NT2/D1 (cell line): Measurements from ENCODE around the gene FAM78A.
A peak's percentile ranks its signal among the peaks of the same experiment; 100 is the strongest.
"Not testable (repeated sequence)": the region's sequence is repeated elsewhere in the genome, so short reads cannot be mapped to it uniquely, and the experiment has no call there.

Source experiments
- DNase-seq: peaks from one replicate; pipeline ENCODE4 v3.0.0-alpha.2; 2011; ENCODE audit warnings: low read depth, low spot score
- H3K27me3 ChIP-seq: 2 replicates; pipeline ENCODE4 v1.6.0; 2011; ENCODE audit warnings: mild to moderate bottlenecking; ENCODE audit not compliant: insufficient read length, insufficient read depth
- H3K36me3 ChIP-seq: 2 replicates; pipeline ENCODE4 v1.6.1; 2011; ENCODE audit warnings: mild to moderate bottlenecking, low read length, mixed read lengths; ENCODE audit not compliant: insufficient read depth, insufficient read length
- H3K4me1 ChIP-seq: 2 replicates; pipeline ENCODE4 v1.5.1; 2011; ENCODE audit not compliant: insufficient read depth, insufficient read length
- H3K4me3 ChIP-seq: 2 replicates; pipeline ENCODE4 v1.5.1; 2011; ENCODE audit warnings: low read depth; ENCODE audit not compliant: insufficient read length
- H3K9ac ChIP-seq: 2 replicates; pipeline ENCODE4 v1.6.0; 2011; ENCODE audit warnings: low read depth; ENCODE audit not compliant: insufficient read length
- H3K9me3 ChIP-seq: 2 replicates; pipeline ENCODE4 v1.5.1; 2011; ENCODE audit warnings: mild to moderate bottlenecking, low read length; ENCODE audit not compliant: insufficient read depth
- SUZ12 ChIP-seq: IDR thresholded peaks from 2 replicates; pipeline ENCODE4 v1.6.1; 2011; ENCODE audit not compliant: insufficient read length, insufficient read depth; ENCODE audit errors: extremely low read depth
- YY1 ChIP-seq: IDR thresholded peaks from 2 replicates; pipeline ENCODE4 v1.6.1; 2011; ENCODE audit not compliant: insufficient read length, insufficient read depth
- ZNF274 ChIP-seq: IDR thresholded peaks from 2 replicates; pipeline ENCODE4 v1.6.1; 2011; ENCODE audit warnings: mild to moderate bottlenecking, low read depth, low read length

The FAM78A gene

DNA sequence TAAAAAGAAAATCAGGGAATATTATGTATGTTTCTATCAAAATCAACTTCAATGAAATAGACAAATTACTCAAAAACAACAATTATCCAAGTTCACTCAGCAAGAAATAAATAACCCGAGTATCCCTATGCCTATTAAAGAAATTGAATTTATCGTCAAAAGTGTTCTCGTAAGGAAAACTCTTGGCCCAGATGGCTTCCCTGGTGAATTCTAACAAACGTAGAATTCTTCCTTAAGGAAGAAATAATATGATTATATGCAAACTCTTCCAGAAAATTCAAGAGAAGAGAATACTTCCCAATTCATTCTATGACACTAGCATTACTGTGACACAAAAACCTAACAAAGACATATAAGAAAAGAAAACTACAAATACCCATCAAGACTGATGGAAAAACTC is 29.7 kb downstream of the FAM78A start:
- Histone ChIP-seq H3K27me3 (no peaks in the 10 kb centered on the region), H3K9ac (no peak overlapping the region), H3K9me3 (no peaks in the 10 kb centered on the region), H3K36me3 (no peaks in the 10 kb centered on the region), H3K4me1 (no peaks in the 10 kb centered on the region), H3K4me3 (no peak overlapping the region)
- TF ChIP-seq SUZ12 (no peak), YY1 (no peak), ZNF274 (no peak)
- DNase-seq, result no peak

- H3K36me3 ChIP-seq, H3K9me3 ChIP-seq, DNase-seq: not testable (repeated sequence)
These were observed 32.0 kb downstream of the FAM78A start for GRCh38 chr9:131244331-131244730.

GRCh38 chr9:131240047-131240921 is 36.0 kb downstream of the FAM78A start:
- TF ChIP-seq SUZ12 (no peak), YY1 (no peak), ZNF274 (no peak)
- Histone ChIP-seq H3K9me3 (no peaks in the 10 kb centered on the region), H3K9ac (no peak overlapping the region), H3K4me3 (no peak overlapping the region), H3K36me3 (peaks cover 11% of the 10 kb centered on the region), H3K27me3 (no peaks in the 10 kb centered on the region), H3K4me1 (peaks cover 19% of the 10 kb centered on the region)
- no peak for DNase-seq

More at GRCh38 chr9:131244331-131244730, 32.0 kb downstream of the FAM78A start:
- not testable (repeated sequence) for H3K4me3 ChIP-seq, H3K27me3 ChIP-seq, H3K4me1 ChIP-seq, H3K9ac ChIP-seq

DNA sequence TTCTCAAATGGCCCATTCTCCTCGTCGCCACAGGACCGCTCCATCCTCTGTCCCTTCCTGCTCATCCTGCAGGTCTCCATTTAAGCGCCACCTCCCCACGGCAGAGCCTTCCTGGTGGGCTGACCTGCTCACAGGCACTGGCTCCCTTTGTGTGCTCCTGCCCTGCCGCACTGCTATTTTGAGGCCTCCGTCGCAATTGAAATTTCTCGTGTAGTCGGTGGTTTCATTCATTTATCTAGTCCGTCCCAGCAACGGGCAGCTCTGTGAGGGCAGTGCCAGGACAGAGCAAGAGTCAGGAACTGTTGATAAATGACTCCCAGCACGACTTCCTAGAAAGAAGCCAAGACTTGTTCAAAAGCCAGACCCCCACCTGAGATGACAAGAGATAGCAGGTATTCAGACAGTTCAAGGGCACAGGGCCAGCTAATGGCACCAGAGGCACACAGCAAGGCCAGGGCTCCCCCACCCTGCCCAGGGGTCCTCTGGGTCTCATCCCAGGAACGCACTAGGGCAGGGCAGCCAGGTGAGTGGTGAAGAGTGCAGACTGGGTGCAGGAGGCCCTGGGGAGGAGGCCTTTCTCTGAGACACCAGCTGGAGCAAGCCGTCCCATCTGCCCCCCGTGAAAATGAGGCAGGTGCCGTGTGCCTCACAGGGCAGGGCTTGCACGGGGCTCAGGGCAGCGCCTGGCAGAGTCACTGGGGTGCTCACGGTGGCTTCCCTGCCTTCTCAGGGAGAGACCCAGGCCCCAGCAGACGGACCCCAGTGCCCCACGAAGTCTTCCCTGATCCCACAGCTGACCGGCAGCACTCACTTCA is 36.9 kb downstream of the FAM78A start:
- TF ChIP-seq SUZ12, result no peak
- TF ChIP-seq ZNF274, result no peak
- TF ChIP-seq YY1, result no peak
- Histone ChIP-seq H3K27me3 (no peaks in the 10 kb centered on the region), H3K9ac (no peak overlapping the region), H3K4me3 (no peak overlapping the region), H3K36me3 (peaks cover 20% of the 10 kb centered on the region), H3K4me1 (peaks cover 19% of the 10 kb centered on the region), H3K9me3 (no peaks in the 10 kb centered on the region)
- DNase-seq, result no peak

- no peak for DNase-seq
- Histone ChIP-seq H3K27me3 (no peaks in the 10 kb centered on the region), H3K4me3 (no peak overlapping the region), H3K9me3 (no peaks in the 10 kb centered on the region), H3K36me3 (peaks cover 28% of the 10 kb centered on the region), H3K4me1 (peaks cover 19% of the 10 kb centered on the region), H3K9ac (peak overlapping the region; percentile 59)
- TF ChIP-seq SUZ12, result no peak
- no peak for TF ChIP-seq YY1
- TF ChIP-seq ZNF274, result no peak
These were observed 37.8 kb downstream of the FAM78A start for GRCh38 chr9:131238402-131239021.

DNA sequence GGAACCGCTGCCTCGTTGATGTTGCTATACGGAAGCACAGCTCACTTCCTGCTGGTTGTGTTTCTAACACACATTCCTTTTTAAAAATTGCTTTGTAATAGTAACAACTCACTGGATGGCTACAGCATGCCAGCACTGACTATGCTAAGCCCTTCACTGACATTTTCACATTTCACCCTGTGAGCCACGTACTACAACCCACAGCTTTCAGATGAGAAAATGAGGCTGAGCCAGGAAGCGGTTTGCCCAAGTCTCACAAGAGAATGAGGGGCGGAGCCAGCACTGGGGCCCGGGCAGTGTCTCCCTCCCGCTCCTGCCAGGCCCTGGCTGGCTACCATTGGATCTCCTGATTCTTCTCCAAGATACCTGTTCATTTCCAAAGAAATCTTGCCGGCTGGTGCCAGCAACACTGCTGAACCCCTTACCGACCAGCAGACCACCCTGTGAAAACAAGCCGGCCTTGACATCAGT is 38.3 kb downstream of the FAM78A start:
- no peak for DNase-seq
- peaks cover 19% of the 10 kb centered on the region for H3K4me1 ChIP-seq
- peak overlapping the region; percentile 59 for H3K9ac ChIP-seq
- H3K27me3 ChIP-seq, result no peaks in the 10 kb centered on the region
- no peak for TF ChIP-seq ZNF274
- TF ChIP-seq SUZ12, result no peak
- no peak for TF ChIP-seq YY1
- no peak overlapping the region for H3K4me3 ChIP-seq
- H3K36me3 ChIP-seq, result peaks cover 33% of the 10 kb centered on the region
- H3K9me3 ChIP-seq, result no peaks in the 10 kb centered on the region

- TF ChIP-seq ZNF274 (no peak), SUZ12 (no peak), YY1 (no peak)
- Histone ChIP-seq H3K9me3 (no peaks in the 10 kb centered on the region), H3K27me3 (no peaks in the 10 kb centered on the region), H3K4me3 (no peak overlapping the region), H3K4me1 (peaks cover 19% of the 10 kb centered on the region), H3K9ac (no peak overlapping the region), H3K36me3 (peaks cover 39% of the 10 kb centered on the region)
- DNase-seq, result no peak
These were observed 39.0 kb downstream of the FAM78A start for GRCh38 chr9:131237291-131237690.
